Tongue (tissue), 2 donors: ENCODE data around the gene CDHR2. TPM values are rescaled to one million over a fixed set of nuclear protein-coding genes. Genes with fewer than 3 reads are reported as not detected.
A peak's percentile ranks its signal among the peaks of the same experiment; 100 is the strongest.
"Not testable (repeated sequence)": the region's sequence is repeated elsewhere in the genome, so short reads cannot be mapped to it uniquely, and the experiment has no call there.

Experiments used
- DNase-seq: peaks from one replicate; pipeline ENCODE4 v3.0.0-alpha.2; 2015
- total RNA-seq: library from RNA; depleted of rRNA; stranded (reverse); fragments of >200 nt; gene quantifications from one replicate; pipeline ENCODE4 v1.2.3, GENCODE V29; 2014

CDHR2 gene
- total RNA-seq, 1 donor from 2014 or later: not detected

DNA sequence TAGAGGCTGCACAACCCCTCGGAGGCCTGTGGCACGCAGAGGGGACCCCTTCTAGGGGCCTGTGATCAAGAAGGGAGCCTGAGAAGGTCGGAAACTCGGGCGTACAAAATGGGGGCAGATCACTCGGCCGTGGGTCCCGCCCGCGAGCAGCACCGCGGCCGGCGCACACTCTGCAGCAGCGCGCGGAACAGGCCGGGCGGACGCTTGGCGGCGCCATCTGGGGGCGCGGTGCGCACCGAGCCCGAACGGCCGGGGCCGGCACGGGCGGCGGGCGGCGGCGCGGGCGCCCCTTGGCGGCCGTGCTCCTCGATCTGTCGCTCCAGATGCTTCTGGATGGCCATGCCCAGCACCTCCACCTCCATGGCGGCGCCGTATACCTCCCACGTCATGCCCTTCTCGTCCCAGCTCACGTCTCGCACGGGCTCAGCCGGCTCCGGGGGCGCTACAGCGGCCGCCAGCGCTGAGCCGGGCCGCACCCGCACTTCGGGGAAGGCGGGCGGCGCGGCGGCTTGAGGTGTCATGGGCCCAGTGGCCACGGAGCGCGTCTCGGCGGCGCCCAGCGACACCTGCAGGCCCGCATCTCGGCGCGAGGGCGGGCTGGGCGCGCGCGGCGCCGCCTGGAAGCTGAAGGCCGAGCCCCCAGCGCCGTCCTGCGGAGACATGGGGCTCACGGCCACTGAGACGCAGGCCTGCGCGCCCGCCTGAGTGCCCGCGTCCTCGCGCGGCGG, 47.7 kb downstream of the CDHR2 start:
- DNase-seq: peak; percentile 35

DNA sequence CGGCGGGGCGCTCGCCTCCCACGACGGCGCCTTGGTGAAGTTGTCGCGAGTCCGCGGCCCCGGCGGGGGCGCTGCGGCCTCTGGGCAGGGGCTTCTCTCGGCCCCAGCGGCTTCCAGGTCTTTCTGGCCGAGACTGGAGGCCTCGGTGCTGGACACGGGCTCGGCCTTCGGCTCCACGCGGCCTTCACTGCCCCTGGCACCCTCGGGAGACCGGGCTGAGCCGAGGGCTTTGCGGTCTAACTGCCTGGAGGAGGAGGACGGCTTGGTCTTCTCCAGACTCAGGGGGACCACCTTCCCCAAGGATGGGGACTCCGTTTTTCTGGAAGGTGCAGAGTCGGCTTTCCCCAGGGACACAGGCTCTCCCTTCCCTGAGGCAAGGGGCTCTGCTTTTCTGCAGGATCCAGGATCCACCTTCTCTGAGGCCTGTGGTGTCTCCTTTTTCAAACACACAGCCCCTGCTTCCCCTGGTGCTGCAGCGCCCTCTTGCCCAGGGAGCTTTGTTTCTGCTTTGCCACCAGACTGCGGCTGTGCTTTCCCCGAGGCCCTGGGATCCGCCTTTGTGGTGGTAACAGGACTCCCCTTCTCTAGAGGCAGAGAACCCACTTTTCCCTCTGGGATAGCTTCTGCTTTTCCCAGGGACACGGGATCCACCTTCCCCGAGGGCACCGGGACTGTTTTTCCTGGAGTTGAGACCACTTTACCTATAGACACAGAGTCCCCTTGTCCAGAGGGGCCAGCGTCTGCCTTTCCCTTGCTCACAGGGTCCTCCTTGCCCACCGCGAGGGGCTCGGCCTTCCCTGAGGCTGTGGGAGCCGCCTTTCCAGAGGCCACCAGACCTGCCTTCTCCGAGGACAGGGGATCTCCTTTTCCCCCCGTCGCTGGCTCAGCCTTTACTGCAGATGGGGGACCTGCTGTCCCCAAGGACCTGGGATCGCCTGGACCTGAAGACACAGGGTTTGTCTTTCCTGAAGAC, 48.6 kb downstream of the CDHR2 start:
- DNase-seq: no peak

DNA sequence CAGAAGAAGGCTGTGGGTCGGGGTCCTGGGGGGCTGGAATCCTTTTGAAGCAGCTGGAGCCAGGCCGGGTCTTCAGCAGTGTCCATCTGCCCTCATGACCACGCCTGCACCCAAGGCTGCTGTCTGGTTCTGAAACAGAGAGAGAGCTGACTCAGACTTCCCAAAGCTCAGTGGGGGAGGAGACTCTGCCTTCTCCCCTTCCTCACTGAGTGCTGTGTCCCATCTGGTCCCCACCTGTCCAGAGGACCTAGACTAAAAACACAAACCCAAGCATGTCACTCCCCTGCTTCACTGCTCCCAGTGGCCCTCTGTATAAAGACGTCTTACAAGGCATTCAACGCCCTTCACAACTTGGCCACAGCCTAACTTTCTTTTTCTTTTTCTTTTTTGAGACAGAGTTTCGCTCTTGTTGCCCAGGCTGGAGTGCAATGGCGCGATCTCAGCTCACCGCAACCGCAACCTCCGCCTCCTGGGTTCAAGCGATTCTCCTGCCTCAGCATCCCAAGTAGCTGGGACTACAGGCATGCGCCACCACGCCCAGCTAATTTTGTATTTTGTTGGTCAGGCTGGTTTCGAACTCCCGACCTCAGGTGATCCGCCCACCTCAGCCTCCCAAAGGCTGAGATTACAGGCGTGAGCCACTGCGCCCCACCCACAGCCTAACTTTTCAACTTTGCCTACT, 50.7 kb downstream of the CDHR2 start:
- DNase-seq: not testable (repeated sequence)

DNA sequence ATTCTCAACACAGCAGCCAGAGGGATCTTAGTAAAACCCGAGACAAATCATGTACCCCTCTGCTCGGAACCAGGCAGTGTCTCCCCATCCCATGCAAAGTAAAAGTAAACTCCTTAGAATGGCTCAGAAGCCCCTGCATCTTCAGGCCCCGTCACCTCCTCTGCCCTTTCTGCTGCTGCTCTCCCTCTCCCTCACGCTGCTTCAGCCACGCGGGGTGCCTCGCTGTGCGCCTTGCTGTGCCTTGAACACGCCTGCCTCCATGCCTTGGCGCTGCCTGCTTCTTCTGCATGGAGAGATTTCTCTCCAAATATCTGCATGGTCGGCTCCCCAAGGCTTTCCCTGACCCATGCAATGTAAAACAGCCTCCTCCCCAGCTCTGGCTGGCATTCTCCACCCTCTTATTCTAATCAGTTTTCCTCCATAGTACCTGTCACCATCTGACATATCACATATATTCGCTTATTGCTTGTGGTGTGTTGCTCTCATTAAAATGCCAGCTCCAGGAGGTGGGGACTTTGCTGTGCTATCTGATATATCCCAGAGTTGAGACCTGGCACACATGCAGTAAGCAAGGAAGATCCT, 52.9 kb downstream of the CDHR2 start:
- DNase-seq: no peak

DNA sequence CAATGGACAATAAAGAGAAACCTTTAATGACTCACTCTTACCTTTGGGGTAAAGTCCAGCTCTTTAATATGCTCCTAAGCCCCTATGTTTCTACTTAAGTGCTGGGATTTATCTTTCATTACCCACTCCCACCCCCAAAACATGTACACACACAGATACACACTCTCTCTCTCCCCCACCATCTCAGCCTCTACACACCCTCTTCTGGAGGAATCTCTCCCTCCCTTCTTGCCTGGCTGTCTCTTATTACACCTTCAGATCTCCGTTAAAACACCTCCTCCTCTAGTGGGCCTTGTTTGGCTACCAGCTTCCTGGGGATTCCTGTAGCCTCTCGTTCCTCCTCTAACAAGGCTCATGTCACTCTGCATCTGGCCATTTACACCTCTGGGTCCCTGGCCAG, 53.9 kb downstream of the CDHR2 start:
- no peak for DNase-seq

DNA sequence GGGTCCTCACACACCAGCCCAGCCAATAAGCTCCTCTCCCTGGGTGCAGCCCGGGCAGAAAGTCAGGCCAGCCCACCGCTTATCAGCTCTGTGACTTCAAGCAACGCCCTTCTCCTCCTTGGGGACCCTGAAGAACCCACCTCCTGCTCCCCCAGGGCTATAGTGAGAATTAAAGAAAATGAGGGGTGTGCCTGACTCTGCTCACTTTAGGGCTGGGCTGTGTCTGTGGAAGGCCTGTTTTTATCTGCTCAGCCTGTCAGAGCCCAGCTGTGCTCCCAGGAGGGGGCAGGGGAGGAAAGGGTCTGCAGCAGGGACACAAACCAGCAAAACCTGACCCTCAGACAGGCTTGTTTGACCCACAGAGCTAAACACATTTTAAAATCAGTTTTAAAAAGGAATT, 56.9 kb downstream of the CDHR2 start:
- DNase-seq: no peak

DNA sequence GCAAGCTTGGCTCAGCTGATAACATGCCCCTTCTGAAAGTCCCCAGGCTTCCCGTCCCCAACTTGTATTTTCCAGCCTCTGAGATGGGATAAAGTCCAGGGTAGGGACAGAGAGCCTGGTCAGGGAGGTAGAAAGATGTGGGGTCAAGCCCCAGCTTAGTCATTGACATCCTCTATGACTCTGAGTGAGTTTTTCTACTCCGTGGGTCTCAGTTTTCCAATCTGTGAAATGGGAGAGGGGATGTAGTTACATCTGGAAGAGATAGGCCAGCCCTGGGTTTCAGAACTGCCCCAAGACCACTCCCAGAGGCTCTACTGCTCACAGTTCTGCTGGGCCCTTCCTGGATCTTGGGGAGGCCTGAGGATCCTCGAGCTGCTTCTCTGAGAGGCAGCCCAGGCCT, 57.7 kb downstream of the CDHR2 start:
- no peak for DNase-seq

DNA sequence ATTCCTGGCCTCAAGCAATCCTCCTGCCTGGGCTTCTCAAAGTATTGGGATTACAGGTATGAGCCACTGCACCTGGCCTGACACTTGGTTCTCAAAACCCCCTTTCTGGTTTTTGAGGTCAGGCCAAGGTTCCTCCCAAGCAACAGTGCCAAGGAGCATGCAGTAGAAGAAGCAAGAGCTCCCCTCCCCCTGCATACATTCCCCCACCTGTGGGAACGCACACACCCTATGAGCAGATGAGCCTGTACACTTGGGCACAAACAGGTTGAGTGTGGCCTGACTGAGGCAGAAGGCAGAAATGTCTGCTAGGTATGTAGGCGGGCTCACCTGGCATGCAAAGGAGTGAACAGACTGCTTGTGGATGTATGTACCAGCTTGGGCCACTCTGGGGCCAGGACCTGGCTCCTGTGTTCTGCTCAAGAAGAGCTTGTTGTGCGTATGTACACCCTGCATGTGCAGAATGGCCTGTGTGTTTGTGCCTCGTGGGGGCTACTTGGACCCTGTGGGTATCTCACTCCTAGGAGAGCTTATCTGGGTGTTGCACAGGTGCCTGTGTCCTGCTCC, 59.1 kb downstream of the CDHR2 start:
- no peak for DNase-seq

DNA sequence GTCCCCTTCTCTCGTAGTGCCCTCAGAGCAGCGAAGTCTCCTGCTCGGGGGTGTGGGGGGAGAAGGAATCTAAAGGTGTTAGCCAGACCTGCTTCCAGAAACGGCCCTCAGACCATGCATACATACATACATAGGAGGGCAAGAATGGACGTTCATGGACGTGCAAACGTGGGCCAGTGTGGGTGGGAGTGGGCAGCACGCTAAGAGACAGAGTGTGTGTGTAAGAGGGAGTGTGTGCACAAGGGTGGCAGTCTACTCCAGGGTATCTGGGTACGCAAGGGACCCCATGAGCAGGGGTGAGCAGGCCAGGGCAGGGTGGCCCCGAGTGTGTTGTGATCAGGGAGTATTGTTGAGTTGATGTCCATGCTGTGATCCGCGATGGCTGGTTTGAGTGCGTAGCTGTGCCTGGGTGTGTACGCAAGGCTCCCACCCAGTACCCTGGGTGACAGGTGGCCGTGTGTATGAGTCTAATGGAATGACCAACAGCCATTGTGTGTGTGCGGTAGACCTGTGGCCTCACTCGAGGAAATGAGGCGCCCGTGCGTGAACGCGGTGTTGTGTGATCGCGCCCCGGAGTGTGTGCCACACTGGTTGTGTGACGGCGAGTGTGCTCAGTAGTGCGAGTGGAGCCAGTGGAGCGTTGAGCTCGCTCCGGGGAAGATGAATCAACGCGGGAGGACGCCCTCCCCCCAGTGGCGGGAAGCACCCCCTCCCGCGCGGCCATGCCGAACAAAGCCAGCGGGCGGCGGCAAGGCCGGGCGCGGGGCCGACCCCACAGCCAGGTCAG, 60.0 kb downstream of the CDHR2 start:
- DNase-seq: no peak

DNA sequence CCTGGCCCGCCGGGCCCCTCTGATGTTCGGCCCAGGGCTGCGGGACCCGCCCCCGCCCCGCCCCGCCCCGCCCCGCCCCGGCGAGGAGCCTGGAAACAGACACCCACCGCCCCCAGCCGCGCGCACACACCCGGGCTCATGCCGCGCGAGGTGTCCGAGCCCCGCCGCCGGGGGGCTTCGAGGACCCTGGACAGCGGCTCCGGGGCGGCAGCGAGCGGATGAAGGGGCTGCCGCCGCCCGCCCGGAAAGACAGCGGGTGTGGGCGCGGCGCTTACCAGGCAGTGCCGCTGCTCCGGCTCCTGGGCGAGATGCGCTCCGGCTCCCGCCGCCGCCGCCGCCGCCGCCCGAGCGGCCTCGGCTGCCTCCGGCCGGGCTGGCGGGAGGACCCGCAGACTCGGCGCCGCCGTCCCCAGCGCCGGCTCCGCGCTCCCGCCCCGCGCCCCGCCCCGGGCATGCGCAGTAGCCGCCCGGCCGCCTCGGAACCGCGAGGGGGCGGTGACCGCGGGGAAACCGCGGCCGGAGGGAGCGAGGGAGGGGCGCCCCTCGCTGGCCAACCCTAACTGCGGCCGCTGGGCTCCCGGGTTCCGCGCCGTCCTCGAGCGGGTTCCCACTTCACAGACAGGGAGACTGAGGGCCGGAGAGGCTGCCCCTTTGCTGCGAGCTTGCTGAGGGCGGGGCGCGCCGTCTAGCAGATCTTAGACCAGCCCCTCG, 60.7 kb downstream of the CDHR2 start, which contains the start of gene GPRIN1:
GPRIN1 (minus strand) TSS at position 433 of the 711 bp plus-strand sequence. CDS start 10,322 bp downstream, outside the sequence.
- peak; percentile 73 for DNase-seq

DNA sequence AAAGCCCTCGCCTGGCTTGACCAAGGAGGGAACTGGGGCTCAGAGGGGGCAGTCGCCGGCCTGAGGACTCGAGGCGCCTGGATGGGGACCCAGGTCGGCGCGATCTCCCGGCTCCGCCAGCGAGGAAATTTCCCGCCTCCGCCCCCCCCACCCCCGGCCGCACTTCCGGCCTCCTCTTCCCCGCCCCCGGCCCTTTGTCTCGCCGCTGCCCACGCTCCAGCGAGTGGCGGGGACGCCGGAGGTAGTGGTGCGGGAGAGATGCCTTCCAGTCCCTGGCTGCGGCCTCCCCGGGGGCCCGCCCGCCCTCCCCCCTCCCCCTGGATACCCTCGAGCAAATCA, 61.3 kb downstream of the CDHR2 start:
- no peak for DNase-seq

DNA sequence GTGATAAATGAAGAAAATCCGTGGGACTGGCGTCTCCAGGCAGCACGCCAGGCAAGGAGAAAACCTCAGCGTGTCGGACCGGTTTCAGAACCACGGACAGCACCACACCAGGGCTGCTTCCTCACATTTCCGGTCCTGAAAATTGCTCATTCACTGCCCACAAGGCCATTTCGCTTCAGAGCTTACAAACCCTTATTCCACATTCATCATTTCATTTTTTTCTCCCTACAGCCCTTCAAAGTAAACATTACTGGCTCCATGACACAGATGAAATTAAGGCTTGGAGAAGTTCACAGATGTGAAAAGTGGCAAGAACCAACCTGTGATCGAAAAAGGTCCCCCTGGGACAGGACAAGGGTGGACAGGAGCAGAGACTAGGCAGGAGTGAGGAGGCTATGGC, 62.3 kb downstream of the CDHR2 start:
- DNase-seq: peak; percentile 91

DNA sequence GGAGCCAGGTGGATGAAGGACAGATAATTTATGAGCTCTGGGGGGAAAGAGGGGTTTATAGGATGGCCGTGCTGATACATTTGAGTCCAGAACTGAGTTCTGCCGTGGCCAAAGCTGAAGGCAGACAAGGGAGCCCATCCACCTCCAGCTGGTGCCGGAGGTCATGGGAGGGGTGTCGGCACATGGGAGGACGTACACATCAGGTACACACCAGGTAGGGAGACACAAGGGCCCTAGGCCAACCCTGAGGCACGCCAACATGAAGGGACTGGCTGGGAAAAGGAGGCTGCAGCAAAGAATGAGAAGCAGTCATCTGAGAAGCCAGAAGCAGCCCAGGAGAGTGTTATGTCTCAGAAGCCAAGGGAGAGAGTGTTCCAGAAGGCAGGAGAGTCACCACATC, 62.9 kb downstream of the CDHR2 start:
- DNase-seq: no peak

DNA sequence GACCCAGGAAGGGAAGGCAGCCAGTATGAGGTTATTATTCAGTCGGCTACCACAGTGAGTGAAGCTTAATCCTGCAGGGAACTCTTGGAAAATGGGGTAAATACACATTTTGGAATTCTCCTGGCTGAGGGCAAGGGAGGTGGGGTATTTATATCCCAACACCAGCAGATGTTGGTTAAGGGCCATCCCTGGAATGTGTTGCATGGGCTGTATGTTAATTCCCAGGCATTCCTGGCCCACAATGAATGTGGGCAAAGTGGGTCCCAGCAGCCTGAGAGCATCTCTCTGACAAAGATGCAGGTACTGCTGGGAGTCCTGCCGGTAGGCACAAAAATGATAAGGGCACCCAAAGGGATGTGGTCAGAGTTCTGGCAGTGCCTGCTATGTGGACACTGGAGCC, 63.7 kb downstream of the CDHR2 start:
- DNase-seq: no peak

DNA sequence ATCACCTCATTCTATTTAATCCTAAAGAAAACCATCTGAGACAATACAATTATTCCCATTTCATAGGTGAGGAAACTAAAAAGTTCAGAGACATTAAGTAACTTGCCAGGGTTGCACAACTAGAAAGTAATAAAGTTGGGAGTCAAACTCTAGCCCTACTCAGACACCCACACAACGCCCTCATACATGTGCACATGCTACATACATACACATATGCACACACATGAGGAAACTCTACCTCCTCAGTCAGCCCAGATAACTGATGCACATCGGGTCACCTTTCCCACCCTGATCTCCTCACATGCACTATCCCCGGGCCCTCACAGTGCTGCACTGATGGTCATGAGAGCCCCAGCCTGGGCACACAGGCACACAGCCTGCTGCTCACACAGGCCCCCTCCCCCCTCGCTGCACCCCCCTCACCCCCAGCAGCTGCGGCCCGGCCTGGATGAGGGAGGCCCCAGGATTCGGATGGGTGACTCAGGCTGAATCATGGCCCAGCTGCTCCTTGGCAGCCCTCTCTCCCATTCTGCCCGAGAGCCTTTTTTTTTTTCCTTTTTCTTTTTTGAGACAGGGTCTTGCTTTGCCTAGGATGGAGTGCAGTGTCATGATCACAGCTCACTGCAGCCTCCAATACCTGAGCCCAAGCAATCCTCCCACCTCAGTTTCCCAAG, 65.8 kb downstream of the CDHR2 start:
- no peak for DNase-seq

DNA sequence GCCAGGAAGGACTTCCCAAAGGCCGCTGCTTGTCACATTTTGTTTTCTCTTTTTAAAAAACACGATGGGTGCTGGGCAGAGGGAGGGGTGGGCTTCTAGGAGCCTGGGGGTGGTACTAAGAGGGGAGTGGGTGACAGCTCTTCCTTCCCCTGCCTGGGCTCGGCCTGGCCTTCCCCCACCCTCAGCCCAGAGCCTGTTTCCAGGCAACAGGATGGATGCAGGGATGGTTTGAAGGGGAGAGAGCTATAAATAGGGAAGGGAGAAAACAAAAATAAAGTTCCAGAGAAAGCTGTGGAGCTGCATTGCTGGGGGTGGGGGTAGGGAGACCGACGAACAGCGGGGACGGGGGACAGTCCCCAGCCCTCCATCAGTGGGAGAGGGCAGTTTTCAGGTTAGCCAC, 67.4 kb downstream of the CDHR2 start:
- DNase-seq: no peak

DNA sequence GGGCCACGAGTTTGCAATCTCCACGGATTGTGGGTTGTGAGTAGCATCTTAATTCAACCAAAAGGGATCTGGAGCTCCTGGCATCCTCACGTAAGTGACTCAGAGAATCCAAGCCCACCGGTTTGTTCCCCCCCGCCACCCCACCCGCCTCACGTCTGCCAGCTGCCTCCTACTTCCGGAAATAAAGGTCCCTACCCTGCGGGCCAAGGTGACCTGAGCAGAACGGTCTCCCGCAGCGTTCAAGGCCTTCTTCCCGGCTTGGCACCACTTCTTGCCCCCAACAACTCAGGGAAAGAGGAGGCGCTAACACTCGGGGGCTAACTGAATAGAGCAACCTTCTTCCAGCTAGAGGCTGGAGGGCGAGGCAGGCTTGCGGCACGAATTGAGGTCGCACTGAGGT, 69.6 kb downstream of the CDHR2 start:
- no peak for DNase-seq

DNA sequence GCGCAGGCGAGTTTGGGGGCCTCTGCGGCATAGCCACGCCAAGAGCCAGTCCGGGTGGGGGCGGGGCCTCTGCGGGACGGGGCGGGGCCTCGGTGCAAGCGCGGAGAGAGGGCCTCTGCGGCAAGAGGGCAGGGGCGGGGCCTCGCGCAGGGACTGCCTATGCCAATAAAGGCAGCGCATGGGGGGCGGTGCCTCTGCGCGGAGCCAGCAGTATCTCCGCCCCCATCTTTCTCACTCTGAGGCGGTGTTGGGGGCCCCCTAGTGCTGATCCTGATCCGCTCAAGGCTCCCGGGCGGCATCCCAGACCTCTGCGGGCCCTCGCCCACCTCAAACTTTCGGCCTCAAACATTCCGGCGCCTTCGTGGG, 70.0 kb downstream of the CDHR2 start:
- peak; percentile 79 for DNase-seq

DNA sequence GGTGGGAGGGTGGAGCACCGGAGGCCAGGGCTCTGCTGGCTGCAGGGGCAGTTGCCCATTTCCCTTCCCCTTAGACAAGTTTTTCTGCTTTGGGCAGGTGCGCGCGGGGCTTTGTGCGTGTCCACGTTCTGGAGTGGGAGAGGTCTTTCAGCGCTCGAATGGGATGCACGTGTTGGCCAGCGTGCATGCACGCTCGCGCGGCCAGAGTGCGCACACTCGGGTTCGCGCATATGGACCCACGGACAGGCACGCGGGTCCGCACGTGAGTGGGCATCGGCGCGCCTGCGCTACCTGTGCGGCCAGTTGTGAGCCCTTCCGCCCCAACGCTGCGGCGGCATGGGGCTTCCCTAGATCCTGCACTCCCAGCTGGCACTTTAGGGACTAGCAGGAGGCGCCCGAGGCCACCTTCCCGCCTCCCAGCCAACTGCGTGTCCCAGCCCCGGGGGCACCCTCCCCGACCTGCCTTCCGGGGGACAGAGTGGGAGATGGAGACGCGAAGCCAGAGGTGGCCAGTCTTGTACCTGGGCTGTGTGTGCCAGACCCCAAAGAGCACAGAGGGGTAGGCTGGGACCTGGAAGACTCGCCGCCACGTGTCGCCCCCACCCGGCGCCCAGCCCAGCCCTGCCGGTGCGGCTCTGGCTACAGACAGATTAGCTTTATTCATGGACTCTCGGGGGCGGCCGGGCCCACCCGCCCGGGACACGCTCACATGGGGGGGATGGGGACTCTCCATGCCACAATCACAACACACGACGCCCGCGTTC, 70.6 kb downstream of the CDHR2 start:
- no peak for DNase-seq
